H9 (cell line): ENCODE measurements around the gene ATF7. TPM values are rescaled to one million over a fixed set of nuclear protein-coding genes. Genes with fewer than 3 reads are reported as not detected.

ENCODE experiments used
- DNase-seq: peaks from one replicate; pipeline ENCODE4 v3.0.0-alpha.2; 2017
- H2AFZ ChIP-seq: one replicate; pipeline ENCODE4 v1.6.1; 2013; ENCODE audit warnings: mild to moderate bottlenecking, low read length, control low read depth, moderate library complexity
- H2AK5ac ChIP-seq: 2 replicates; pipeline ENCODE4 v1.6.1; 2013; ENCODE audit warnings: low read length, control low read depth, mixed read lengths; ENCODE audit not compliant: insufficient read length
- H2BK120ac ChIP-seq: one replicate; pipeline ENCODE4 v1.6.1; 2013; ENCODE audit warnings: low read depth, mild to moderate bottlenecking, low read length, control low read depth, inconsistent platforms; ENCODE audit not compliant: poor library complexity, severe bottlenecking
- H2BK12ac ChIP-seq: 2 replicates; pipeline ENCODE4 v1.6.1; 2013; ENCODE audit warnings: low read length, control low read depth, mixed read lengths, low read depth; ENCODE audit not compliant: insufficient read length
- H2BK15ac ChIP-seq: 2 replicates; pipeline ENCODE4 v1.6.1; 2013; ENCODE audit warnings: low read depth, low read length, control low read depth
- H2BK20ac ChIP-seq: one replicate; pipeline ENCODE4 v1.6.1; 2013; ENCODE audit warnings: low read depth, mild to moderate bottlenecking, low read length, control low read depth, inconsistent platforms; ENCODE audit not compliant: poor library complexity, severe bottlenecking
- H2BK5ac ChIP-seq: 2 replicates; pipeline ENCODE4 v1.6.1; 2013; ENCODE audit warnings: low read length, control low read depth, mixed read lengths; ENCODE audit not compliant: insufficient read length
- H3K14ac ChIP-seq: 2 replicates; pipeline ENCODE4 v1.6.1; 2013; ENCODE audit warnings: low read length, control low read depth; ENCODE audit not compliant: insufficient read depth
- H3K18ac ChIP-seq: 2 replicates; pipeline ENCODE4 v1.6.1; 2013; ENCODE audit warnings: low read depth, mild to moderate bottlenecking, mixed read lengths, low read length, control low read depth; ENCODE audit not compliant: insufficient read length
- H3K23ac ChIP-seq: 2 replicates; pipeline ENCODE4 v1.6.1; 2013; ENCODE audit warnings: low read length, control low read depth, mixed read lengths, low read depth; ENCODE audit not compliant: insufficient read length
- H3K23me2 ChIP-seq: 2 replicates; pipeline ENCODE4 v1.6.1; 2013; ENCODE audit warnings: low read depth, mild to moderate bottlenecking, mixed read lengths, low read length, control low read depth; ENCODE audit not compliant: insufficient read length, poor library complexity, severe bottlenecking
- H3K27ac ChIP-seq: 2 replicates; pipeline ENCODE4 v1.5.1; 2013; ENCODE audit warnings: low read length, control low read depth, mixed read lengths, low read depth; ENCODE audit not compliant: insufficient read length
- H3K27me3 ChIP-seq: 2 replicates; pipeline ENCODE4 v1.6.1; 2013; ENCODE audit warnings: low read length, control low read depth, inconsistent platforms; ENCODE audit not compliant: insufficient read depth
- H3K4ac ChIP-seq: 2 replicates; pipeline ENCODE4 v1.6.1; 2013; ENCODE audit warnings: low read depth, mild to moderate bottlenecking, control low read depth, inconsistent platforms, low read length, moderate library complexity
- H3K4me1 ChIP-seq: 2 replicates; pipeline ENCODE4 v1.6.1; 2013; ENCODE audit warnings: low read length, control low read depth, inconsistent platforms; ENCODE audit not compliant: insufficient read depth
- H3K4me2 ChIP-seq: 2 replicates; pipeline ENCODE4 v1.6.1; 2013; ENCODE audit warnings: low read length, control low read depth, mixed read lengths; ENCODE audit not compliant: insufficient read length, insufficient read depth
- H3K56ac ChIP-seq: 2 replicates; pipeline ENCODE4 v1.6.1; 2013; ENCODE audit warnings: low read depth, mild to moderate bottlenecking, mixed read lengths, low read length, control low read depth; ENCODE audit not compliant: insufficient read length
- H3K79me1 ChIP-seq: 2 replicates; pipeline ENCODE4 v1.6.1; 2013; ENCODE audit warnings: low read depth, mild to moderate bottlenecking, moderate library complexity, low read length, control low read depth, inconsistent platforms; ENCODE audit not compliant: insufficient read depth, poor library complexity, severe bottlenecking
- H3K79me2 ChIP-seq: 2 replicates; pipeline ENCODE4 v1.6.1; 2013; ENCODE audit warnings: low read length, control low read depth, inconsistent platforms; ENCODE audit not compliant: insufficient read depth
- H3K9ac ChIP-seq: 2 replicates; pipeline ENCODE4 v1.6.1; 2013; ENCODE audit warnings: low read length, control low read depth, mixed read lengths; ENCODE audit not compliant: insufficient read length; ENCODE audit errors: extremely low read depth
- H3K9me3 ChIP-seq: one replicate; pipeline ENCODE4 v1.6.1; 2013; ENCODE audit warnings: low read depth, low read length, inconsistent platforms; ENCODE audit not compliant: control insufficient read depth
- H3T11ph ChIP-seq: one replicate; pipeline ENCODE4 v1.6.1; 2013; ENCODE audit warnings: mild to moderate bottlenecking, low read length, control low read depth, inconsistent platforms
- H4K20me1 ChIP-seq: one replicate; pipeline ENCODE4 v1.6.1; 2013; ENCODE audit not compliant: control insufficient read depth, insufficient read length, insufficient read depth
- H4K5ac ChIP-seq: 2 replicates; pipeline ENCODE4 v1.6.1; 2013; ENCODE audit warnings: low read depth, mild to moderate bottlenecking, mixed read lengths, low read length, control low read depth; ENCODE audit not compliant: insufficient read length
- H4K8ac ChIP-seq: replicated peaks from 2 replicates; pipeline ENCODE4 v1.6.1; 2013; ENCODE audit warnings: low read length, control low read depth, mixed read lengths, low read depth; ENCODE audit not compliant: insufficient read length
- H4K91ac ChIP-seq: 2 replicates; pipeline ENCODE4 v1.6.1; 2013; ENCODE audit warnings: low read depth, mild to moderate bottlenecking, moderate library complexity, mixed read lengths, low read length, control low read depth; ENCODE audit not compliant: insufficient read length
- H3K27ac Mint-ChIP-seq, 3 experiments: 2 replicates in 2 of 3; 3 replicates in 1 of 3; pipeline ENCODE4 v1.8.0; 2020 to 2021; ENCODE audit warnings: mixed read lengths in 3 of 3, mild to moderate bottlenecking in 1 of 3, moderate library complexity in 1 of 3
- H3K27me3 Mint-ChIP-seq: 2 replicates; pipeline ENCODE4 v1.8.0; 2021; ENCODE audit warnings: low read depth, mild to moderate bottlenecking, moderate library complexity, mixed read lengths
- H3K36me3 Mint-ChIP-seq, 3 experiments: 2 replicates in 2 of 3; 3 replicates in 1 of 3; pipeline ENCODE4 v1.8.0; 2020 to 2021; ENCODE audit warnings: low read depth in 3 of 3, mixed read lengths in 3 of 3; ENCODE audit not compliant: insufficient read depth in 1 of 3
- H3K4me1 Mint-ChIP-seq, 2 experiments: 2 replicates each; pipeline ENCODE4 v1.8.0; 2020; ENCODE audit warnings: mixed read lengths in 2 of 2
- H3K4me3 Mint-ChIP-seq, 2 experiments: 2 replicates in 1 of 2; 3 replicates in 1 of 2; pipeline ENCODE4 v1.8.0; 2020 to 2021; ENCODE audit warnings: mild to moderate bottlenecking in 2 of 2, mixed read lengths in 2 of 2, moderate library complexity in 1 of 2
- H3K9me3 Mint-ChIP-seq, 2 experiments: 2 replicates in 1 of 2; 3 replicates in 1 of 2; pipeline ENCODE4 v1.8.0; 2020; ENCODE audit warnings: mild to moderate bottlenecking in 2 of 2, mixed read lengths in 2 of 2, moderate library complexity in 1 of 2
- CTCF ChIP-seq: fragments of 200-600 bp; sonication (generic); conservative IDR thresholded peaks from 3 replicates; pipeline ENCODE4 v1.8.0; 2021; ENCODE audit warnings: antibody characterized with exemption, mild to moderate bottlenecking
- WGBS: extraction: QIAGEN DNeasy Blood & Tissue Kit; methylation state at CpG from one replicate; pipeline ENCODE4 v1.1.7; 2013; ENCODE audit warnings: missing lambda C conversion rate, low lambda C conversion rate, mixed read lengths; ENCODE audit not compliant: insufficient read length; ENCODE audit errors: extremely low coverage; 5-methylcytosine and 5-hydroxymethylcytosine counted together
- total RNA-seq: library from RNA; stranded (reverse); gene quantifications from 2 replicates; pipeline ENCODE4 v1.2.1, GENCODE V29; 2021

Gene ATF7
- total RNA-seq, 1 experiment from 2014 or later, result 17.7 TPM

DNA sequence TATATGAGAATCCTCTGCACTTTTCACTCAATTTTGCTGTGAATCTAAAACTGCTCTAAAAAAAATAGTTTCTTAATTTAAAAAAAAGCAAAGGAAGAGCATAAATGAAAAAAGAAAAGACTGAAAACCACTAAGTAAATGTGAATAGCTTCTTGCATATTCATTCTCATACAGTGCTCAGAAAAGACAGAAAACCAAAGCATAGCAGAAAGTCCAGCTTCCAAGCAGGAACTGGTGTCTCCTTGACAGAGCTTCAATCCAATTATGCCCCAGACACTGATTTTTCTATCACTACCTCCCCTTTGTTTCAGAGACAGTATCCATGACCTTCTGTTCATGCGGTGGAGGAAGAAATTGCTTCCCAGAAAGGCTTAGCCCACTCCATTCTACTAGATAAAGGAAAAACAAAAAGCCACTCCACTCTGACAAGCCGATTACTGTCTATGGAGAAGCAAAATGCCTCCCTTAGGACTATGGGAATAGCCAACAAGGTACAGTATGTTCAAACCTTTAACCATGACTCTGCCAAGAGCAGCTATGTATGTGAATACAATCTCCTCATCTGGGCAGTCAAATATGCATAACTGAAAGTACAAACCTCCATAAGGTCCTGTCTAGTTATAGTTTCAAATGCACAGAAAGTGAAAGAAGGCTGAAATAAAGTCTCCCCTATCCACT, 40.6 kb downstream of the ATF7 start:
- WGBS, result no CpG with 5 or more reads among the region's 2 CpGs
- Mint-ChIP-seq H3K4me3 (no peak overlapping the region), H3K27me3 (no peaks in the 10 kb centered on the region), H3K36me3 (peaks cover 4 to 12% (median 11%) of the 10 kb centered on the region in 3 experiments), H3K27ac (no peak overlapping the region), H3K9me3 (peaks cover 7 to 10% of the 10 kb centered on the region in 2 experiments), H3K4me1 (no peaks in the 10 kb centered on the region)
- no peak overlapping the region for H3K23ac ChIP-seq
- no peaks in the 10 kb centered on the region for H3K4me1 ChIP-seq
- H2BK120ac ChIP-seq, result no peak overlapping the region
- no peak overlapping the region for H3K56ac ChIP-seq
- H2AFZ ChIP-seq, result no peak overlapping the region
- no peak for DNase-seq
- H3K18ac ChIP-seq, result no peak overlapping the region
- no peak overlapping the region for H3K14ac ChIP-seq
- TF ChIP-seq CTCF, result no peak
- H3T11ph ChIP-seq, result no peak overlapping the region
- H2BK20ac ChIP-seq, result no peak overlapping the region
- H3K9ac ChIP-seq, result no peak overlapping the region
- H3K4me2 ChIP-seq, result no peak overlapping the region
- no peak overlapping the region for H4K5ac ChIP-seq
- no peak overlapping the region for H4K91ac ChIP-seq
- H3K27me3 ChIP-seq, result no peaks in the 10 kb centered on the region
- H3K4ac ChIP-seq, result no peak overlapping the region
- H2BK5ac ChIP-seq, result no peak overlapping the region
- H2BK15ac ChIP-seq, result no peak overlapping the region
- H2AK5ac ChIP-seq, result no peak overlapping the region
- H3K9me3 ChIP-seq, result no peaks in the 10 kb centered on the region
- no peak overlapping the region for H3K27ac ChIP-seq
- H3K23me2 ChIP-seq, result no peaks in the 10 kb centered on the region
- H2BK12ac ChIP-seq, result no peak overlapping the region
- no peak overlapping the region for H4K8ac ChIP-seq
- H4K20me1 ChIP-seq, result no peaks in the 10 kb centered on the region
- H3K79me1 ChIP-seq, result no peaks in the 10 kb centered on the region
- no peaks in the 10 kb centered on the region for H3K79me2 ChIP-seq
